IMR-90 (cell line): ENCODE measurements around the gene CCNJL. TPM values are rescaled to one million over a fixed set of nuclear protein-coding genes. Genes with fewer than 3 reads are reported as not detected.

Experiments used
- ATAC-seq: fragments of 200-7000 bp; cut with Tn5 transposase; 2 replicates; pipeline ENCODE4 v1.9.1; 2020; ENCODE audit warnings: low read depth, mild to moderate bottlenecking, moderate library complexity
- BruUV-seq: library from RNA; stranded (reverse); fragments of 400-500 nt; replicated peaks from 2 replicates; lab custom pipeline; 2021; lab: Mats Ljungman, UMichigan
- CTCF ChIA-PET: fragments of 300-600 bp; formaldehyde crosslinking; extraction: SDS; loops from one replicate; lab custom pipeline; 2021; ENCODE audit warnings: antibody characterized with exemption; lab: Yijun Ruan, JAX
- POLR2A ChIA-PET: fragments of 300-600 bp; sonication (Branson Sonifier 250); formaldehyde crosslinking; loops from one replicate; lab custom pipeline; 2022; ENCODE audit warnings: antibody characterized with exemption; ENCODE audit not compliant: unreplicated experiment; lab: Charles Lee
- DNase-seq: peaks from one replicate; pipeline ENCODE4 v3.0.0; 2013
- H2AFZ ChIP-seq: replicated peaks from 2 replicates; pipeline ENCODE3; 2013; ENCODE audit warnings: low read length, mild to moderate bottlenecking; ENCODE audit not compliant: poor library complexity
- H2AK5ac ChIP-seq: 2 replicates; pipeline ENCODE4 v1.6.1; 2013; ENCODE audit warnings: low read depth, low read length, inconsistent platforms
- H2AK9ac ChIP-seq: replicated peaks from 2 replicates; pipeline ENCODE3; 2013; ENCODE audit warnings: mild to moderate bottlenecking, low read depth, low read length, moderate library complexity; ENCODE audit not compliant: poor library complexity
- H2BK120ac ChIP-seq: 2 replicates; pipeline ENCODE4 v1.6.1; 2013; ENCODE audit warnings: low read depth, low read length, inconsistent platforms
- H2BK15ac ChIP-seq: 3 replicates; pipeline ENCODE4 v1.6.1; 2013; ENCODE audit warnings: low read depth, low read length, inconsistent platforms
- H2BK20ac ChIP-seq: 2 replicates; pipeline ENCODE4 v1.6.1; 2013; ENCODE audit warnings: low read depth, mild to moderate bottlenecking, inconsistent platforms, low read length, moderate library complexity
- H2BK5ac ChIP-seq: 2 replicates; pipeline ENCODE4 v1.6.1; 2013; ENCODE audit warnings: mild to moderate bottlenecking, low read depth, low read length, inconsistent platforms; ENCODE audit not compliant: poor library complexity, severe bottlenecking
- H3K14ac ChIP-seq: replicated peaks from 2 replicates; pipeline ENCODE4 v1.6.1; 2013; ENCODE audit warnings: low read depth, low read length, inconsistent platforms
- H3K18ac ChIP-seq: 2 replicates; pipeline ENCODE4 v1.6.1; 2013; ENCODE audit warnings: low read depth, low read length, control low read depth
- H3K23ac ChIP-seq: 2 replicates; pipeline ENCODE4 v1.6.1; 2013; ENCODE audit warnings: low read depth, low read length, inconsistent platforms
- H3K27ac ChIP-seq: 2 replicates; pipeline ENCODE4 v1.5.1; 2013; ENCODE audit warnings: mild to moderate bottlenecking, control low read depth, low read length; ENCODE audit not compliant: insufficient read depth
- H3K27me3 ChIP-seq: 2 replicates; pipeline ENCODE4 v1.6.1; 2013; ENCODE audit warnings: low read length; ENCODE audit not compliant: control insufficient read depth, insufficient read depth
- H3K36me3 ChIP-seq: 2 replicates; pipeline ENCODE4 v1.6.1; 2013; ENCODE audit warnings: low read length, mixed read lengths; ENCODE audit not compliant: control insufficient read depth, insufficient read depth
- H3K4ac ChIP-seq: 2 replicates; pipeline ENCODE4 v1.6.1; 2013; ENCODE audit warnings: low read depth, low read length, inconsistent platforms
- H3K4me1 ChIP-seq: 2 replicates; pipeline ENCODE4 v1.6.1; 2013; ENCODE audit warnings: low read length, mixed read lengths; ENCODE audit not compliant: control insufficient read depth, insufficient read depth
- H3K4me2 ChIP-seq: 2 replicates; pipeline ENCODE4 v1.6.1; 2013; ENCODE audit warnings: low read depth, mild to moderate bottlenecking, control low read depth, low read length, moderate library complexity
- H3K4me3 ChIP-seq: 2 replicates; pipeline ENCODE4 v1.5.1; 2013; ENCODE audit warnings: low read depth, mild to moderate bottlenecking, control low read depth, low read length, moderate library complexity; ENCODE audit not compliant: insufficient read depth
- H3K56ac ChIP-seq: 2 replicates; pipeline ENCODE4 v1.6.1; 2013; ENCODE audit warnings: low read length, inconsistent platforms; ENCODE audit not compliant: insufficient read depth; ENCODE audit errors: extremely low read depth
- H3K79me1 ChIP-seq, 2 experiments: 2 replicates each; pipeline ENCODE4 v1.6.1; 2013; ENCODE audit warnings: low read length in 2 of 2, inconsistent platforms in 1 of 2, low read depth in 1 of 2
- H3K9ac ChIP-seq: 2 replicates; pipeline ENCODE4 v1.6.1; 2013; ENCODE audit warnings: low read depth, low read length, control low read depth
- H3K9me1 ChIP-seq: 2 replicates; pipeline ENCODE4 v1.6.1; 2013; ENCODE audit warnings: low read length, inconsistent platforms; ENCODE audit not compliant: insufficient read depth
- H3K9me3 ChIP-seq: 2 replicates; pipeline ENCODE4 v1.6.1; 2013; ENCODE audit warnings: low read length; ENCODE audit not compliant: control insufficient read depth, insufficient read depth
- H4K20me1 ChIP-seq: 2 replicates; pipeline ENCODE4 v1.6.1; 2013; ENCODE audit warnings: low read length, inconsistent platforms; ENCODE audit not compliant: insufficient read depth
- H4K5ac ChIP-seq: 2 replicates; pipeline ENCODE4 v1.6.1; 2013; ENCODE audit warnings: mild to moderate bottlenecking, low read depth, low read length, control low read depth
- H4K8ac ChIP-seq, 2 experiments: 2 replicates each; pipeline ENCODE4 v1.6.1; 2013; ENCODE audit warnings: low read depth in 2 of 2, low read length in 2 of 2, control low read depth in 1 of 2, inconsistent platforms in 1 of 2
- H4K91ac ChIP-seq: 2 replicates; pipeline ENCODE4 v1.6.1; 2013; ENCODE audit warnings: low read depth, low read length, inconsistent platforms; ENCODE audit not compliant: insufficient read depth
- MAFK ChIP-seq: IDR thresholded peaks from 2 replicates; pipeline ENCODE4 v1.6.1; 2012; ENCODE audit warnings: low read depth, low read length, improper control_type of control experiment
- MXI1 ChIP-seq: IDR thresholded peaks from 2 replicates; pipeline ENCODE4 v1.6.1; 2012; ENCODE audit warnings: low read depth, mild to moderate bottlenecking, low read length, moderate library complexity, borderline replicate concordance
- WGBS, 2 experiments: methylation state at CpG; one replicate each; pipeline versions ENCODE4 v1.1.5 to v1.1.7; 2013; ENCODE audit warnings: missing lambda C conversion rate in 2 of 2; ENCODE audit not compliant: insufficient read length in 1 of 2; ENCODE audit errors: extremely low coverage in 2 of 2; 5-methylcytosine and 5-hydroxymethylcytosine counted together
- dilution Hi-C: fragments of 300-500 bp; cut with HindIII; formaldehyde crosslinking; loops from one replicate; pipeline ENCODE4 v1.14.3; 2018; ENCODE audit warnings: low sequenced_read_pairs; ENCODE audit not compliant: unreplicated experiment
- in situ Hi-C: fragments of 300-500 bp; cut with MboI; formaldehyde crosslinking; loops from 3 replicates; pipeline ENCODE4 v1.14.3; 2019; ENCODE audit warnings: low sequenced_read_pairs, inconsistent platforms, mixed read lengths
- intact Hi-C: fragments of 100-400 bp; cut with micrococcal nuclease; formaldehyde crosslinking; loops from 2 replicates; pipeline ENCODE4 v1.10.0; 2022
- polyA plus RNA-seq, 3 experiments: library from polyadenylated mRNA; depleted of rRNA; stranded (reverse); fragments of >200 nt; gene quantifications; 2 replicates each; pipeline ENCODE4 v1.2.3, GENCODE V29; 2012; ENCODE audit warnings: low replicate concordance in 1 of 3
- total RNA-seq: library from RNA; depleted of rRNA; stranded (reverse); fragments of >200 nt; gene quantifications from 2 replicates; pipeline ENCODE4 v1.2.3, GENCODE V29; 2012
- TF ChIP-seq, protein P1 (sequence below): fragments of 150-350 bp; IDR thresholded peaks from 2 replicates; pipeline ENCODE4 v1.6.1; 2016; ENCODE audit warnings: low read depth, mild to moderate bottlenecking, low read length, moderate library complexity, borderline replicate concordance

The CCNJL gene
- total and polyA plus RNA-seq, 2 of the 4 experiments (the other 2 are of a cell fraction) = 2.0 to 3.8 TPM

DNA sequence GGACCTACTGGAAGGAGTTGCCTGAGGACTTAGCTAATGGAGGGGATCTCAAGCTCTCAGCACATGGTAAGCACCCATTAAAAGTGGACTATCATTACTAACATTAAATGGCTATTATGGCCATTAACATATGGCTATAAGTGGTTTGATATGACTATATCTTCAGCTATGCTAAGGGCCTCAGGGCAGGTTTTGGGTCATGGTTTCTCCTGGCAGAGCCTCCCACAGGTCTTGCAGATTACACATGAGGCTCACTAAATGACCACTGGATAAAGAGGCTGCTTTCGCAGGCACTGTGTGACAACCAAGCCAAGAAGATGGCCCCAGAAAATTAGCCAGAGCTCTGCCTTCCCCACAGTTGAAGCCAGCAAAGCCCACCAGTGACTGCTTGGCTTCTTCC, 15.4 kb downstream of the CCNJL start:
- H3K23ac ChIP-seq = no peak overlapping the region
- POLR2A ChIA-PET = no interaction called here
- H4K8ac ChIP-seq = no peak overlapping the region
- H3K18ac ChIP-seq = no peak overlapping the region
- H3K9me1 ChIP-seq = peaks cover 4% of the 10 kb centered on the region; the same call in 1 of the 2 replicates
- DNase-seq (peak; percentile 21), ATAC-seq (no peak)
- BruUV-seq = no TSS peak
- no peak overlapping the region for H3K4me2 ChIP-seq
- in situ Hi-C loops (no loop called here), dilution Hi-C loops (no loop called here), intact Hi-C loops (no loop called here)
- no peak overlapping the region for H2BK5ac ChIP-seq
- peak overlapping the region; percentile 48 for H2AFZ ChIP-seq
- no peak overlapping the region for H4K5ac ChIP-seq
- peaks cover 23 to 28% of the 10 kb centered on the region in 2 experiments for H3K79me1 ChIP-seq
- no peak overlapping the region for H3K9ac ChIP-seq
- H3K27ac ChIP-seq = no peak overlapping the region
- CTCF ChIA-PET = no interaction called here
- H2BK20ac ChIP-seq = no peak overlapping the region
- H2AK5ac ChIP-seq = no peak overlapping the region
- H3K27me3 ChIP-seq = no peaks in the 10 kb centered on the region
- TF ChIP-seq MXI1 (no peak), MAFK (no peak)
- TF ChIP-seq, protein P1, sequence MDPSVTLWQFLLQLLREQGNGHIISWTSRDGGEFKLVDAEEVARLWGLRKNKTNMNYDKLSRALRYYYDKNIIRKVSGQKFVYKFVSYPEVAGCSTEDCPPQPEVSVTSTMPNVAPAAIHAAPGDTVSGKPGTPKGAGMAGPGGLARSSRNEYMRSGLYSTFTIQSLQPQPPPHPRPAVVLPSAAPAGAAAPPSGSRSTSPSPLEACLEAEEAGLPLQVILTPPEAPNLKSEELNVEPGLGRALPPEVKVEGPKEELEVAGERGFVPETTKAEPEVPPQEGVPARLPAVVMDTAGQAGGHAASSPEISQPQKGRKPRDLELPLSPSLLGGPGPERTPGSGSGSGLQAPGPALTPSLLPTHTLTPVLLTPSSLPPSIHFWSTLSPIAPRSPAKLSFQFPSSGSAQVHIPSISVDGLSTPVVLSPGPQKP = no peak
- H3K56ac ChIP-seq = no peak overlapping the region
- H3K9me3 ChIP-seq = no peaks in the 10 kb centered on the region
- no peak overlapping the region for H3K4me3 ChIP-seq
- no CpG with 5 or more reads among the region's 1 CpG for WGBS, 2 experiments
- no peak overlapping the region for H2BK120ac ChIP-seq
- no peak overlapping the region for H3K14ac ChIP-seq
- no peak overlapping the region for H2BK15ac ChIP-seq
- H3K4me1 ChIP-seq = no peaks in the 10 kb centered on the region; the same call in 1 of the 2 replicates
- no peaks in the 10 kb centered on the region for H3K36me3 ChIP-seq
- no peak overlapping the region for H4K91ac ChIP-seq
- no peak overlapping the region for H2AK9ac ChIP-seq
- no peak overlapping the region for H3K4ac ChIP-seq
- H4K20me1 ChIP-seq = no peaks in the 10 kb centered on the region; the same call in 1 of the 2 replicates
